K562 (cell line): ENCODE data around the gene BEST2. TPM values are rescaled to one million over a fixed set of nuclear protein-coding genes. Genes with fewer than 3 reads are reported as not detected.
A peak's percentile ranks its signal among the peaks of the same experiment; 100 is the strongest.

Experiments used
- CHD2 ChIP-seq: IDR thresholded peaks from 2 replicates; pipeline ENCODE4 v1.6.1; 2011; ENCODE audit warnings: low read depth, low read length
- CREB3L1 ChIP-seq: fragments of 450-650 bp; IDR thresholded peaks from 2 replicates; pipeline ENCODE4 v1.6.1; 2014; ENCODE audit warnings: low read depth, mild to moderate bottlenecking, moderate library complexity, borderline replicate concordance
- GATAD2A ChIP-seq: fragments of 450-650 bp; IDR thresholded peaks from 2 replicates; pipeline ENCODE4 v1.6.1; 2017
- IRF9 ChIP-seq: fragments of 450-650 bp; IDR thresholded peaks from 2 replicates; pipeline ENCODE4 v1.6.1; 2016; ENCODE audit warnings: missing biosample characterization, missing genetic modification characterization
- KDM5B ChIP-seq: fragments of 200-600 bp; sonication (generic); IDR thresholded peaks from 2 replicates; pipeline ENCODE4 v1.6.1; 2012; ENCODE audit warnings: low read depth, mild to moderate bottlenecking, moderate library complexity, low read length, control low read depth, inconsistent platforms; ENCODE audit not compliant: insufficient replicate concordance
- MEIS2 ChIP-seq: fragments of 450-650 bp; IDR thresholded peaks from 2 replicates; pipeline ENCODE4 v1.6.1; 2014; ENCODE audit warnings: mild to moderate bottlenecking; ENCODE audit not compliant: partially characterized antibody
- NCOA2 ChIP-seq, 2 experiments: fragments of 450-650 bp; IDR thresholded peaks; 2 replicates each; pipeline ENCODE4 v1.6.1; 2018; ENCODE audit warnings: mild to moderate bottlenecking in 2 of 2, moderate library complexity in 1 of 2; ENCODE audit not compliant: partially characterized antibody in 2 of 2
- PRDM10 ChIP-seq: fragments of 450-650 bp; IDR thresholded peaks from 2 replicates; pipeline ENCODE4 v1.6.1; 2018; ENCODE audit not compliant: partially characterized antibody
- RAD51 ChIP-seq: fragments of 450-650 bp; IDR thresholded peaks from 2 replicates; pipeline ENCODE4 v1.7.1; 2016; ENCODE audit warnings: low read depth, mild to moderate bottlenecking, borderline replicate concordance
- SAFB ChIP-seq: fragments of 200-400 bp; formaldehyde crosslinking; IDR thresholded peaks from 2 replicates; pipeline ENCODE4 v1.6.1; 2017; ENCODE audit warnings: low read depth, low read length, borderline replicate concordance
- XRCC4 ChIP-seq: IDR thresholded peaks from one replicate; pipeline ENCODE4 v1.6.1; 2011; ENCODE audit not compliant: insufficient read depth, insufficient read length; ENCODE audit errors: extremely low read depth
- ZC3H11A ChIP-seq: IDR thresholded peaks from 2 replicates; pipeline ENCODE4 v1.6.1; 2012; ENCODE audit warnings: low read depth, low read length, improper control_type of control experiment
- ZC3H4 ChIP-seq: sonication (generic); formaldehyde crosslinking; IDR thresholded peaks from 2 replicates; pipeline ENCODE4 v1.9.0; 2021; ENCODE audit warnings: missing genetic modification reagents, borderline replicate concordance
- ZFP1 ChIP-seq: fragments of 450-650 bp; formaldehyde crosslinking; IDR thresholded peaks from 2 replicates; pipeline ENCODE4 v1.4.0; 2020; ENCODE audit warnings: mild to moderate bottlenecking, mixed read lengths
- ZFX ChIP-seq: sonication (generic); formaldehyde crosslinking; IDR thresholded peaks from 2 replicates; pipeline ENCODE4 v1.8.0; 2022; ENCODE audit warnings: mild to moderate bottlenecking, missing genetic modification reagents, moderate library complexity
- ZNF239 ChIP-seq: fragments of 250-450 bp; sonication (Bioruptor Pico); IDR thresholded peaks from 2 replicates; pipeline ENCODE4 v1.4.0; 2020; ENCODE audit warnings: mild to moderate bottlenecking
- polyA plus RNA-seq, 8 experiments: library from polyadenylated mRNA; depleted of rRNA in 4 of 8; stranded (reverse) in 5 of 8; unstranded in 3 of 8; fragments of >200 nt; fragmentation: Nextera tagmentation in 2 of 8; fragmentation: Illumina TruSeq in 1 of 8; extraction: Ambion mirVana in 2 of 8; extraction: Trizol in 1 of 8; gene quantifications; 2 replicates each; pipeline versions ENCODE4 v1.2.1 to v1.2.3, GENCODE V29; 2011 to 2014; ENCODE audit warnings: inconsistent platforms in 1 of 8, missing spikeins in 1 of 8
- total RNA-seq, 7 experiments: library from RNA; depleted of rRNA in 6 of 7; stranded (reverse); fragments of >200 nt in 6 of 7; fragmentation: Illumina TruSeq in 2 of 7; extraction: Trizol in 2 of 7; gene quantifications; 2 replicates each; pipeline versions ENCODE4 v1.2.1 to v1.2.3, GENCODE V29; 2011 to 2021; ENCODE audit warnings: low replicate concordance in 1 of 7
- TF ChIP-seq, protein P1 (sequence below): fragments of 450-650 bp; formaldehyde crosslinking; IDR thresholded peaks from 2 replicates; pipeline ENCODE4 v1.4.0; 2020; ENCODE audit warnings: mild to moderate bottlenecking, moderate library complexity
- TF ChIP-seq, protein P2 (sequence below): sonication (generic); formaldehyde crosslinking; IDR thresholded peaks from 2 replicates; pipeline ENCODE4 v1.8.0; 2022; ENCODE audit warnings: missing genetic modification reagents, mild to moderate bottlenecking, moderate library complexity, borderline replicate concordance

BEST2 gene
- total and polyA plus RNA-seq, 9 of the 15 experiments (the other 6 are each of a cell fraction or from before 2014, with no cell fraction given): not detected

GRCh38 chr19:12793290-12794195, 42.0 kb downstream of the BEST2 start (continued):
- peak; percentile 44 for TF ChIP-seq PRDM10
- TF ChIP-seq CHD2: peak; percentile 70
- TF ChIP-seq ZC3H11A: no peak
- no peak for TF ChIP-seq ZNF239 (CRISPR knock-in tag)
- TF ChIP-seq XRCC4: no peak
- peak; percentile 44; the same call in 1 of the 2 replicates for TF ChIP-seq ZFX (CRISPR knock-in tag)
- TF ChIP-seq SAFB: peak; percentile 71
- TF ChIP-seq, protein P1, sequence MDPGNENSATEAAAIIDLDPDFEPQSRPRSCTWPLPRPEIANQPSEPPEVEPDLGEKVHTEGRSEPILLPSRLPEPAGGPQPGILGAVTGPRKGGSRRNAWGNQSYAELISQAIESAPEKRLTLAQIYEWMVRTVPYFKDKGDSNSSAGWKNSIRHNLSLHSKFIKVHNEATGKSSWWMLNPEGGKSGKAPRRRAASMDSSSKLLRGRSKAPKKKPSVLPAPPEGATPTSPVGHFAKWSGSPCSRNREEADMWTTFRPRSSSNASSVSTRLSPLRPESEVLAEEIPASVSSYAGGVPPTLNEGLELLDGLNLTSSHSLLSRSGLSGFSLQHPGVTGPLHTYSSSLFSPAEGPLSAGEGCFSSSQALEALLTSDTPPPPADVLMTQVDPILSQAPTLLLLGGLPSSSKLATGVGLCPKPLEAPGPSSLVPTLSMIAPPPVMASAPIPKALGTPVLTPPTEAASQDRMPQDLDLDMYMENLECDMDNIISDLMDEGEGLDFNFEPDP: 0 out of 2 replicates have a peak, but pooled peaks have one; percentile 9
- no peak for TF ChIP-seq ZFP1
- TF ChIP-seq ZC3H4 (CRISPR knock-in tag): peak; percentile 47; the same call in 1 of the 2 replicates
- TF ChIP-seq, protein P2, sequence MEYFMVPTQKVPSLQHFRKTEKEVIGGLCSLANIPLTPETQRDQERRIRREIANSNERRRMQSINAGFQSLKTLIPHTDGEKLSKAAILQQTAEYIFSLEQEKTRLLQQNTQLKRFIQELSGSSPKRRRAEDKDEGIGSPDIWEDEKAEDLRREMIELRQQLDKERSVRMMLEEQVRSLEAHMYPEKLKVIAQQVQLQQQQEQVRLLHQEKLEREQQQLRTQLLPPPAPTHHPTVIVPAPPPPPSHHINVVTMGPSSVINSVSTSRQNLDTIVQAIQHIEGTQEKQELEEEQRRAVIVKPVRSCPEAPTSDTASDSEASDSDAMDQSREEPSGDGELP (CRISPR knock-in tag): peak; percentile 48; the same call in 1 of the 2 replicates
- TF ChIP-seq RAD51: no peak
- TF ChIP-seq IRF9 (tag): no peak
- TF ChIP-seq CREB3L1: peak; percentile 57; the same call in 1 of the 2 replicates
- peak; percentile 68; the same call in 1 of the 2 replicates for TF ChIP-seq GATAD2A
- TF ChIP-seq KDM5B: peak; percentile 78
- TF ChIP-seq NCOA2 (IDR thresholded peaks at IDR 0.05; ENCODE audit: partially characterized antibody in 2 of 2): no peak
- TF ChIP-seq MEIS2: peak; percentile 68
